K562 (cell line): Measurements from ENCODE around the gene KDM4C. TPM values are rescaled to one million over a fixed set of nuclear protein-coding genes. Genes with fewer than 3 reads are reported as not detected.

Source experiments
- CAMTA2 ChIP-seq: fragments of 250-450 bp; sonication (Bioruptor Pico); conservative IDR thresholded peaks from 2 replicates; pipeline ENCODE4 v1.5.1; 2022
- EP400 ChIP-seq: fragments of 450-650 bp; IDR thresholded peaks from 2 replicates; pipeline ENCODE4 v1.6.1; 2017; ENCODE audit warnings: antibody characterized with exemption, mild to moderate bottlenecking, moderate library complexity
- JUN ChIP-seq, 2 experiments: sonication (generic) in 1 of 2; formaldehyde crosslinking in 1 of 2; IDR thresholded peaks; 2 replicates each; pipeline versions ENCODE4 v1.6.1 to v1.8.0; 2012 to 2022; ENCODE audit warnings: borderline replicate concordance in 2 of 2, mild to moderate bottlenecking in 2 of 2, improper control_type of control experiment in 1 of 2, low read depth in 1 of 2, low read length in 1 of 2, missing genetic modification reagents in 1 of 2
- RBBP5 ChIP-seq: fragments of 200-600 bp; sonication (generic); IDR thresholded peaks from 2 replicates; pipeline ENCODE4 v1.6.1; 2012; ENCODE audit warnings: borderline replicate concordance, mild to moderate bottlenecking, low read length, control low read depth, inconsistent platforms; ENCODE audit not compliant: insufficient read depth, poor library complexity, severe bottlenecking
- RBM15 ChIP-seq: fragments of 200-400 bp; formaldehyde crosslinking; IDR thresholded peaks from 2 replicates; pipeline ENCODE4 v1.6.1; 2018; ENCODE audit warnings: mild to moderate bottlenecking, low read length, moderate library complexity; ENCODE audit not compliant: insufficient read depth
- SIN3A ChIP-seq, 2 experiments: fragments of 150-350 bp in 1 of 2; IDR thresholded peaks; 2 replicates each; pipeline ENCODE4 v1.6.1; 2011 to 2016; ENCODE audit warnings: borderline replicate concordance in 2 of 2, low read depth in 2 of 2, low read length in 2 of 2, mild to moderate bottlenecking in 2 of 2, moderate library complexity in 2 of 2; ENCODE audit not compliant: control insufficient read depth in 1 of 2
- SIX5 ChIP-seq, 2 experiments: IDR thresholded peaks; 2 replicates each; pipeline ENCODE4 v1.6.1; 2011; ENCODE audit warnings: low read length in 2 of 2, borderline replicate concordance in 1 of 2, low read depth in 1 of 2, mild to moderate bottlenecking in 1 of 2, moderate library complexity in 1 of 2; ENCODE audit not compliant: insufficient read depth in 1 of 2
- SREBF2 ChIP-seq: sonication (generic); formaldehyde crosslinking; IDR thresholded peaks from 2 replicates; pipeline ENCODE4 v1.4.0; 2020; ENCODE audit warnings: mild to moderate bottlenecking, missing genetic modification reagents
- SRSF9 ChIP-seq: fragments of 200-400 bp; formaldehyde crosslinking; IDR thresholded peaks from 2 replicates; pipeline ENCODE4 v1.6.1; 2017; ENCODE audit warnings: low read depth, low read length, borderline replicate concordance
- TEAD2 ChIP-seq: fragments of 450-650 bp; IDR thresholded peaks from 2 replicates; pipeline ENCODE4 v1.6.1; 2016; ENCODE audit warnings: missing genetic modification characterization, control low read depth, missing compliant biosample characterization
- ZFX ChIP-seq: sonication (generic); formaldehyde crosslinking; IDR thresholded peaks from 2 replicates; pipeline ENCODE4 v1.8.0; 2022; ENCODE audit warnings: mild to moderate bottlenecking, missing genetic modification reagents, moderate library complexity
- ZNF436 ChIP-seq: fragments of 250-450, 450-650 bp; sonication (Bioruptor Pico); formaldehyde crosslinking; IDR thresholded peaks from 2 replicates; pipeline ENCODE4 v1.7.0; 2020; ENCODE audit warnings: mild to moderate bottlenecking
- ZNF511 ChIP-seq: sonication (generic); formaldehyde crosslinking; IDR thresholded peaks from 2 replicates; pipeline ENCODE4 v1.8.0; 2022; ENCODE audit warnings: mild to moderate bottlenecking, missing genetic modification reagents
- polyA plus RNA-seq, 8 experiments: library from polyadenylated mRNA; depleted of rRNA in 4 of 8; stranded (reverse) in 5 of 8; unstranded in 3 of 8; fragments of >200 nt; fragmentation: Nextera tagmentation in 2 of 8; fragmentation: Illumina TruSeq in 1 of 8; extraction: Ambion mirVana in 2 of 8; extraction: Trizol in 1 of 8; gene quantifications; 2 replicates each; pipeline versions ENCODE4 v1.2.1 to v1.2.3, GENCODE V29; 2011 to 2014; ENCODE audit warnings: inconsistent platforms in 1 of 8, missing spikeins in 1 of 8
- total RNA-seq, 7 experiments: library from RNA; depleted of rRNA in 6 of 7; stranded (reverse); fragments of >200 nt in 6 of 7; fragmentation: Illumina TruSeq in 2 of 7; extraction: Trizol in 2 of 7; gene quantifications; 2 replicates each; pipeline versions ENCODE4 v1.2.1 to v1.2.3, GENCODE V29; 2011 to 2021; ENCODE audit warnings: low replicate concordance in 1 of 7
- TF ChIP-seq, protein P1 (sequence below): fragments of 450-650 bp; formaldehyde crosslinking; IDR thresholded peaks from 2 replicates; pipeline ENCODE4 v1.4.0; 2020; ENCODE audit warnings: mild to moderate bottlenecking, moderate library complexity
- TF ChIP-seq, protein P2 (sequence below): fragments of 250-450 bp; sonication (Bioruptor Pico); IDR thresholded peaks from 2 replicates; pipeline ENCODE4 v1.4.0; 2020; ENCODE audit warnings: mild to moderate bottlenecking, moderate library complexity
- TF ChIP-seq, protein P3 (sequence below): fragments of 250-450 bp; sonication (Bioruptor Pico); IDR thresholded peaks from 2 replicates; pipeline ENCODE4 v1.5.0; 2020; ENCODE audit warnings: mild to moderate bottlenecking, borderline replicate concordance

KDM4C gene
- total and polyA plus RNA-seq, 9 of the 15 experiments (the other 6 are each of a cell fraction or from before 2014, with no cell fraction given): 5.4 to 17.0 (median 12.6) TPM

GRCh38 chr9:6758498-6759184 lies 868 bp downstream of the KDM4C start (continued):
- TF ChIP-seq SIN3A (IDR thresholded peaks at IDR 0.05; ENCODE audit: borderline replicate concordance in 2 of 2, control insufficient read depth in 1 of 2, low read depth in 2 of 2, low read length in 2 of 2) (no peak; a peak in 1 of 4 replicates), ZNF511 (0 out of 2 replicates have a peak, but pooled peaks have one; percentile 48), JUN (IDR thresholded peaks at IDR 0.05; ENCODE audit: borderline replicate concordance, low read depth, low read length) (no peak), JUN (CRISPR knock-in tag; IDR thresholded peaks at IDR 0.05; ENCODE audit: borderline replicate concordance) (no peak), ZNF436 (CRISPR knock-in tag) (no peak), ZFX (CRISPR knock-in tag) (peak; percentile 50), RBM15 (no peak), SREBF2 (CRISPR knock-in tag) (no peak), RBBP5 (peak; percentile 61), SIX5 (IDR thresholded peaks at IDR 0.05; ENCODE audit: borderline replicate concordance in 1 of 2, insufficient read depth in 1 of 2, low read depth in 1 of 2, low read length in 2 of 2) (no peak), TEAD2 (tag) (no peak), CAMTA2 (CRISPR knock-in tag) (no peak), SRSF9 (no peak), EP400 (peak; percentile 32; the same call in 1 of the 2 replicates)
- TF ChIP-seq, protein P1, sequence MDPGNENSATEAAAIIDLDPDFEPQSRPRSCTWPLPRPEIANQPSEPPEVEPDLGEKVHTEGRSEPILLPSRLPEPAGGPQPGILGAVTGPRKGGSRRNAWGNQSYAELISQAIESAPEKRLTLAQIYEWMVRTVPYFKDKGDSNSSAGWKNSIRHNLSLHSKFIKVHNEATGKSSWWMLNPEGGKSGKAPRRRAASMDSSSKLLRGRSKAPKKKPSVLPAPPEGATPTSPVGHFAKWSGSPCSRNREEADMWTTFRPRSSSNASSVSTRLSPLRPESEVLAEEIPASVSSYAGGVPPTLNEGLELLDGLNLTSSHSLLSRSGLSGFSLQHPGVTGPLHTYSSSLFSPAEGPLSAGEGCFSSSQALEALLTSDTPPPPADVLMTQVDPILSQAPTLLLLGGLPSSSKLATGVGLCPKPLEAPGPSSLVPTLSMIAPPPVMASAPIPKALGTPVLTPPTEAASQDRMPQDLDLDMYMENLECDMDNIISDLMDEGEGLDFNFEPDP: no peak
- TF ChIP-seq, protein P2, sequence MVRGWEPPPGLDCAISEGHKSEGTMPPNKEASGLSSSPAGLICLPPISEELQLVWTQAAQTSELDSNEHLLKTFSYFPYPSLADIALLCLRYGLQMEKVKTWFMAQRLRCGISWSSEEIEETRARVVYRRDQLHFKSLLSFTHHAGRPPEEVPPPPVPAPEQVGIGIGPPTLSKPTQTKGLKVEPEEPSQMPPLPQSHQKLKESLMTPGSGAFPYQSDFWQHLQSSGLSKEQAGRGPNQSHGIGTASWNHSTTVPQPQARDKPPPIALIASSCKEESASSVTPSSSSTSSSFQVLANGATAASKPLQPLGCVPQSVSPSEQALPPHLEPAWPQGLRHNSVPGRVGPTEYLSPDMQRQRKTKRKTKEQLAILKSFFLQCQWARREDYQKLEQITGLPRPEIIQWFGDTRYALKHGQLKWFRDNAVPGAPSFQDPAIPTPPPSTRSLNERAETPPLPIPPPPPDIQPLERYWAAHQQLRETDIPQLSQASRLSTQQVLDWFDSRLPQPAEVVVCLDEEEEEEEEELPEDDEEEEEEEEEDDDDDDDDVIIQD: no peak
- TF ChIP-seq, protein P3, sequence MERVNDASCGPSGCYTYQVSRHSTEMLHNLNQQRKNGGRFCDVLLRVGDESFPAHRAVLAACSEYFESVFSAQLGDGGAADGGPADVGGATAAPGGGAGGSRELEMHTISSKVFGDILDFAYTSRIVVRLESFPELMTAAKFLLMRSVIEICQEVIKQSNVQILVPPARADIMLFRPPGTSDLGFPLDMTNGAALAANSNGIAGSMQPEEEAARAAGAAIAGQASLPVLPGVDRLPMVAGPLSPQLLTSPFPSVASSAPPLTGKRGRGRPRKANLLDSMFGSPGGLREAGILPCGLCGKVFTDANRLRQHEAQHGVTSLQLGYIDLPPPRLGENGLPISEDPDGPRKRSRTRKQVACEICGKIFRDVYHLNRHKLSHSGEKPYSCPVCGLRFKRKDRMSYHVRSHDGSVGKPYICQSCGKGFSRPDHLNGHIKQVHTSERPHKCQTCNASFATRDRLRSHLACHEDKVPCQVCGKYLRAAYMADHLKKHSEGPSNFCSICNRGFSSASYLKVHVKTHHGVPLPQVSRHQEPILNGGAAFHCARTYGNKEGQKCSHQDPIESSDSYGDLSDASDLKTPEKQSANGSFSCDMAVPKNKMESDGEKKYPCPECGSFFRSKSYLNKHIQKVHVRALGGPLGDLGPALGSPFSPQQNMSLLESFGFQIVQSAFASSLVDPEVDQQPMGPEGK: no peak
